GM12878 (cell line): ENCODE results near the gene GID8. TPM values are rescaled to one million over a fixed set of nuclear protein-coding genes. Genes with fewer than 3 reads are reported as not detected.

ENCODE experiments used
- ATAC-seq: fragments of 200-7000 bp; cut with Tn5 transposase; 3 replicates; pipeline ENCODE4 v1.9.1; 2020; ENCODE audit warnings: mild to moderate bottlenecking, moderate library complexity
- BruUV-seq: library from RNA; stranded (reverse); fragments of 400-500 nt; replicated peaks from 2 replicates; lab custom pipeline; 2021; lab: Mats Ljungman, UMichigan
- CTCF ChIA-PET: fragments of 300-600 bp; sonication (Branson Sonifier 250); formaldehyde crosslinking; extraction: SDS; loops from one replicate; lab custom pipeline; 2021; ENCODE audit warnings: inconsistent platforms; lab: Yijun Ruan, JAX
- POLR2A ChIA-PET: fragments of 350-600 bp; formaldehyde crosslinking; extraction: SDS; loops from one replicate; lab custom pipeline; 2021; ENCODE audit warnings: inconsistent platforms; lab: Charles Lee
- RAD21 ChIA-PET: fragments of 300-600 bp; sonication (Branson Sonifier 250); formaldehyde crosslinking; loops from one replicate; lab custom pipeline; 2023; ENCODE audit warnings: antibody characterized with exemption; ENCODE audit not compliant: unreplicated experiment; lab: Charles Lee
- SMC1A ChIA-PET: fragments of 300-600 bp; sonication (Branson Sonifier 250); formaldehyde crosslinking; loops from one replicate; lab custom pipeline; 2023; ENCODE audit not compliant: unreplicated experiment, uncharacterized antibody; lab: Charles Lee
- DNase-seq: peaks from one replicate; pipeline ENCODE4 v3.0.0-alpha.2; 2011; ENCODE audit warnings: low read depth, low spot score
- FAIRE-seq: peaks from 3 replicates; lab custom pipeline; 2011; peaks lifted over from hg19 to GRCh38; lab: Jason Lieb, UNC
- H2AFZ ChIP-seq: 2 replicates; pipeline ENCODE4 v1.6.0; 2011; ENCODE audit warnings: low read depth, low read length, control low read depth; ENCODE audit not compliant: control insufficient read depth
- H3K27ac ChIP-seq: 2 replicates; pipeline ENCODE4 v1.5.1; 2011; ENCODE audit warnings: control low read depth; ENCODE audit not compliant: control insufficient read depth, insufficient read depth
- H3K27me3 ChIP-seq, 2 experiments: replicated peaks in 1 of 2; 2 replicates each; pipeline versions ENCODE4 v1.6.0 to v1.6.1; 2011; ENCODE audit warnings: low read length in 1 of 2; ENCODE audit not compliant: control insufficient read depth in 2 of 2, insufficient read depth in 2 of 2
- H3K36me3 ChIP-seq, 2 experiments: 2 replicates each; pipeline ENCODE4 v1.5.1; 2011; ENCODE audit warnings: low read length in 1 of 2; ENCODE audit not compliant: control insufficient read depth in 2 of 2, insufficient read depth in 2 of 2
- H3K4me1 ChIP-seq: 2 replicates; pipeline ENCODE4 v1.6.1; 2011; ENCODE audit warnings: mild to moderate bottlenecking, low read length, moderate library complexity, mixed read lengths; ENCODE audit not compliant: control insufficient read depth, insufficient read depth
- H3K4me2 ChIP-seq: 2 replicates; pipeline ENCODE4 v1.6.0; 2011; ENCODE audit warnings: control low read depth; ENCODE audit not compliant: control insufficient read depth, insufficient read depth
- H3K4me3 ChIP-seq: fragments of 200-600 bp; sonication (generic); 2 replicates; pipeline ENCODE4 v1.5.1; 2016
- H3K79me2 ChIP-seq: 2 replicates; pipeline ENCODE4 v1.6.0; 2011; ENCODE audit warnings: low read length; ENCODE audit not compliant: control insufficient read depth, insufficient read depth
- H3K9ac ChIP-seq: 2 replicates; pipeline ENCODE4 v1.8.0; 2011; ENCODE audit warnings: low read length, control low read depth, mixed read lengths; ENCODE audit not compliant: control insufficient read depth, insufficient read depth
- H3K9me3 ChIP-seq: replicated peaks from 3 replicates; pipeline ENCODE4 v1.5.1; 2011; ENCODE audit warnings: mild to moderate bottlenecking, low read length; ENCODE audit not compliant: control insufficient read depth, insufficient read depth
- H4K20me1 ChIP-seq: 2 replicates; pipeline ENCODE4 v1.6.0; 2011; ENCODE audit not compliant: control insufficient read depth, insufficient read depth
- FOXK2 ChIP-seq: fragments of 450-650 bp; IDR thresholded peaks from 2 replicates; pipeline ENCODE4 v1.6.1; 2017; ENCODE audit warnings: mild to moderate bottlenecking, moderate library complexity
- HCFC1 ChIP-seq: fragments of 150-350 bp; IDR thresholded peaks from 2 replicates; pipeline ENCODE4 v1.6.1; 2014; ENCODE audit warnings: low read length
- NR2C2 ChIP-seq: IDR thresholded peaks from 2 replicates; pipeline ENCODE4 v1.6.1; 2011; ENCODE audit warnings: borderline replicate concordance, low read depth; ENCODE audit not compliant: control insufficient read depth, insufficient read length
- PAX8 ChIP-seq: fragments of 450-650 bp; IDR thresholded peaks from 2 replicates; pipeline ENCODE4 v1.6.1; 2017; ENCODE audit warnings: mild to moderate bottlenecking, moderate library complexity
- TARDBP ChIP-seq: IDR thresholded peaks from 2 replicates; pipeline ENCODE4 v1.6.1; 2016; ENCODE audit warnings: borderline replicate concordance
- WGBS: methylation state at CpG from one replicate; pipeline ENCODE4 v1.1.6; 2016; ENCODE audit warnings: low lambda C conversion rate; ENCODE audit not compliant: insufficient replicate concordance, insufficient coverage; ENCODE audit errors: missing lambda C conversion rate; 5-methylcytosine and 5-hydroxymethylcytosine counted together
- in situ Hi-C: fragments of 300-500 bp; cut with MboI; formaldehyde crosslinking; loops from 9 replicates; pipeline ENCODE4 v1.14.3; 2018; ENCODE audit warnings: mixed read lengths
- intact Hi-C: fragments of 100-400 bp; cut with micrococcal nuclease; formaldehyde crosslinking; loops from one replicate; pipeline ENCODE4 v1.14.2; 2022; ENCODE audit not compliant: unreplicated experiment
- polyA plus RNA-seq, 11 experiments: library from polyadenylated mRNA; depleted of rRNA in 4 of 11; unstranded in 6 of 11; stranded (reverse) in 5 of 11; fragments of >200 nt; fragmentation: Nextera tagmentation in 4 of 11; fragmentation: Illumina TruSeq in 1 of 11; extraction: Ambion mirVana in 4 of 11; extraction: Trizol in 1 of 11; gene quantifications; 1 replicate in 1 of 11; 2 replicates in 10 of 11; pipeline versions ENCODE4 v1.2.1 to v1.2.3, GENCODE V29; 2011 to 2016; ENCODE audit warnings: inconsistent platforms in 2 of 11, missing spikeins in 2 of 11, low read depth in 1 of 11
- total RNA-seq, 4 experiments: library from RNA; depleted of rRNA in 3 of 4; stranded (reverse); fragments of >200 nt in 3 of 4; fragmentation: Illumina TruSeq in 1 of 4; extraction: Trizol in 1 of 4; gene quantifications; 2 replicates each; pipeline versions ENCODE4 v1.2.1 to v1.2.3, GENCODE V29; 2013 to 2021
- TF ChIP-seq, protein P1 (sequence below): fragments of 450-650 bp; IDR thresholded peaks from 2 replicates; pipeline ENCODE4 v1.6.1; 2018; ENCODE audit warnings: borderline replicate concordance, mild to moderate bottlenecking; ENCODE audit not compliant: partially characterized antibody
- TF ChIP-seq, protein P2 (sequence below): IDR thresholded peaks from 2 replicates; pipeline ENCODE4 v1.6.1; 2011; ENCODE audit warnings: low read depth, mild to moderate bottlenecking, low read length, moderate library complexity, borderline replicate concordance; ENCODE audit errors: extremely low read depth
- TF ChIP-seq, protein P3 (sequence below): fragments of 150-350 bp; IDR thresholded peaks from 2 replicates; pipeline ENCODE4 v1.6.1; 2016; ENCODE audit warnings: low read depth, low read length

Gene GID8
- total and polyA plus RNA-seq, 10 of the 15 experiments (the other 5 are each of a cell fraction or from before 2014, with no cell fraction given): 12.0 to 33.8 (median 22.2) TPM

DNA sequence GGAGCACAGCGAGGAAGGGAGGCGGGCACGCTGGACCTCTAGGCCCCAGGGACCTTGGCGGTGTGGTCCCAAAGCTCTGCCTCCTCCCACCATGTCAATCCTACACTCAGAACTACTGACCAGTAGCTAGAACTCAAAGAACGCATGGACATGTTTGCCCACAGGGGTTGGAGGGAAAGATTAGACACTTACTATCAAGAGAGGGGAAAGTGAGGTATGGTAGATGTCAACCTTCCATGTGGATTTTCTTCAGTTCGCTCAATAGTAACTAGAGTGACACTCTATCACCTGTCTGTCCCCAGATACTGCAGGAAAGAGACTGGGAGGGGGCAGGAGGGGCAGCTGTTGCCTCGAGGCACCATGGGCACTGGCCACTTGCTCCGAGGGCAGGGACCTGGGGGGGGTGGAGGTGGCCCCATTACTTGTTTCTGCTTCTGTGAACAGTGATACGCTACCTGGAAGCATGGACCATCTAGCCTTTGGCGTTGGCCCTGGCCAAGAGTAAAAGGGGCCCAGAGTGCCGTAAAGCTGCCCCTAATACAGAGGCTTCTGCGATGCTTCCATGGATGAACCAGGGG lies 10.7 kb upstream of the GID8 start:
- no peak for ATAC-seq
- no peak for TF ChIP-seq PAX8
- no peak for TF ChIP-seq TARDBP
- TF ChIP-seq HCFC1: no peak
- no peak for TF ChIP-seq FOXK2
- TF ChIP-seq NR2C2: no peak
- TF ChIP-seq, protein P1, sequence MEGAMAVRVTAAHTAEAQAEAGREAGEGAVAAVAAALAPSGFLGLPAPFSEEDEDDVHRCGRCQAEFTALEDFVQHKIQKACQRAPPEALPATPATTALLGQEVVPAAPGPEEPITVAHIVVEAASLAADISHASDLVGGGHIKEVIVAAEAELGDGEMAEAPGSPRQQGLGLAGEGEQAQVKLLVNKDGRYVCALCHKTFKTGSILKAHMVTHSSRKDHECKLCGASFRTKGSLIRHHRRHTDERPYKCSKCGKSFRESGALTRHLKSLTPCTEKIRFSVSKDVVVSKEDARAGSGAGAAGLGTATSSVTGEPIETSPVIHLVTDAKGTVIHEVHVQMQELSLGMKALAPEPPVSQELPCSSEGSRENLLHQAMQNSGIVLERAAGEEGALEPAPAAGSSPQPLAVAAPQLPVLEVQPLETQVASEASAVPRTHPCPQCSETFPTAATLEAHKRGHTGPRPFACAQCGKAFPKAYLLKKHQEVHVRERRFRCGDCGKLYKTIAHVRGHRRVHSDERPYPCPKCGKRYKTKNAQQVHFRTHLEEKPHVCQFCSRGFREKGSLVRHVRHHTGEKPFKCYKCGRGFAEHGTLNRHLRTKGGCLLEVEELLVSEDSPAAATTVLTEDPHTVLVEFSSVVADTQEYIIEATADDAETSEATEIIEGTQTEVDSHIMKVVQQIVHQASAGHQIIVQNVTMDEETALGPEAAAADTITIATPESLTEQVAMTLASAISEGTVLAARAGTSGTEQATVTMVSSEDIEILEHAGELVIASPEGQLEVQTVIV: no peak
- TF ChIP-seq, protein P2, sequence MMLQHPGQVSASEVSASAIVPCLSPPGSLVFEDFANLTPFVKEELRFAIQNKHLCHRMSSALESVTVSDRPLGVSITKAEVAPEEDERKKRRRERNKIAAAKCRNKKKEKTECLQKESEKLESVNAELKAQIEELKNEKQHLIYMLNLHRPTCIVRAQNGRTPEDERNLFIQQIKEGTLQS: no peak
- TF ChIP-seq, protein P3, sequence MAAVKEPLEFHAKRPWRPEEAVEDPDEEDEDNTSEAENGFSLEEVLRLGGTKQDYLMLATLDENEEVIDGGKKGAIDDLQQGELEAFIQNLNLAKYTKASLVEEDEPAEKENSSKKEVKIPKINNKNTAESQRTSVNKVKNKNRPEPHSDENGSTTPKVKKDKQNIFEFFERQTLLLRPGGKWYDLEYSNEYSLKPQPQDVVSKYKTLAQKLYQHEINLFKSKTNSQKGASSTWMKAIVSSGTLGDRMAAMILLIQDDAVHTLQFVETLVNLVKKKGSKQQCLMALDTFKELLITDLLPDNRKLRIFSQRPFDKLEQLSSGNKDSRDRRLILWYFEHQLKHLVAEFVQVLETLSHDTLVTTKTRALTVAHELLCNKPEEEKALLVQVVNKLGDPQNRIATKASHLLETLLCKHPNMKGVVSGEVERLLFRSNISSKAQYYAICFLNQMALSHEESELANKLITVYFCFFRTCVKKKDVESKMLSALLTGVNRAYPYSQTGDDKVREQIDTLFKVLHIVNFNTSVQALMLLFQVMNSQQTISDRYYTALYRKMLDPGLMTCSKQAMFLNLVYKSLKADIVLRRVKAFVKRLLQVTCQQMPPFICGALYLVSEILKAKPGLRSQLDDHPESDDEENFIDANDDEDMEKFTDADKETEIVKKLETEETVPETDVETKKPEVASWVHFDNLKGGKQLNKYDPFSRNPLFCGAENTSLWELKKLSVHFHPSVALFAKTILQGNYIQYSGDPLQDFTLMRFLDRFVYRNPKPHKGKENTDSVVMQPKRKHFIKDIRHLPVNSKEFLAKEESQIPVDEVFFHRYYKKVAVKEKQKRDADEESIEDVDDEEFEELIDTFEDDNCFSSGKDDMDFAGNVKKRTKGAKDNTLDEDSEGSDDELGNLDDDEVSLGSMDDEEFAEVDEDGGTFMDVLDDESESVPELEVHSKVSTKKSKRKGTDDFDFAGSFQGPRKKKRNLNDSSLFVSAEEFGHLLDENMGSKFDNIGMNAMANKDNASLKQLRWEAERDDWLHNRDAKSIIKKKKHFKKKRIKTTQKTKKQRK: no peak
- H3K4me3 ChIP-seq: peak overlapping the region; percentile 64
- POLR2A ChIA-PET: interaction anchor here (0.6 to 5.4 kb wide), 4 partner anchors 9 to 53 kb away, joined by 6 to 59 read pairs (median 12); partner anchors contain the start of gene GID8
- peaks cover 98% of the 10 kb centered on the region for H3K79me2 ChIP-seq
- DNase-seq: no peak
- RAD21 ChIA-PET: interaction anchor here (0.9 to 2.0 kb wide), 3 partner anchors 26 to 82 kb away, joined by 3 to 5 read pairs (median 3); partner anchors contain the start of gene SLC17A9
- SMC1A ChIA-PET: interaction anchor here (1.6 to 2.2 kb wide), 3 partner anchors 9 to 27 kb away, joined by 6 to 14 read pairs (median 10); no protein-coding TSS in a partner anchor
- H3K36me3 ChIP-seq: no peaks in the 10 kb centered on the region; a peak in 2 of 4 replicates
- CTCF ChIA-PET: interaction anchor here (0.9 to 2.2 kb wide), 4 partner anchors 8 to 29 kb away, joined by 3 to 11 read pairs (median 4); partner anchors contain the start of gene GID8
- FAIRE-seq: no peak
- H3K4me1 ChIP-seq: peaks cover 16% of the 10 kb centered on the region
- H2AFZ ChIP-seq: no peak overlapping the region
- peak overlapping the region; percentile 83; the same call in 1 of the 2 replicates for H3K9ac ChIP-seq
- 0 out of 2 replicates have a peak overlapping the region, but pooled peaks have one; percentile 39 for H3K27ac ChIP-seq
- no peaks in the 10 kb centered on the region for H3K27me3 ChIP-seq
- in situ Hi-C loops: no loop called here
- no TSS peak for BruUV-seq
- intact Hi-C loops: no loop called here
- WGBS: 85% methylated on average over 8 of the region's 12 CpGs
- peaks cover 11% of the 10 kb centered on the region for H4K20me1 ChIP-seq
- no peaks in the 10 kb centered on the region for H3K9me3 ChIP-seq
- peak overlapping the region; percentile 88 for H3K4me2 ChIP-seq
